ENCODE measurements around the gene SCAPER.

Gene SCAPER

GRCh38 chr15:76667943-76668715, 237.0 kb downstream of the SCAPER start:
- H3K4me3 ChIP-seq (ENCODE audit: low read depth, low read length): no peak overlapping the region
- H3K4me2 ChIP-seq (ENCODE audit: low read length): no peak overlapping the region
- no peak overlapping the region for H2AFZ ChIP-seq
- H3K27me3 ChIP-seq (ENCODE audit: control insufficient read depth, insufficient read depth, low read length): no peaks in the 10 kb centered on the region
- H3K4me1 ChIP-seq: no peaks in the 10 kb centered on the region
- no peak for TF ChIP-seq CTCF (IDR thresholded peaks at IDR 0.05)
- no peaks in the 10 kb centered on the region for H3K36me3 ChIP-seq (ENCODE audit: control insufficient read depth, insufficient read depth, low read length)
- H3K79me2 ChIP-seq: no peaks in the 10 kb centered on the region
- H3K9ac ChIP-seq: no peak overlapping the region
- no peaks in the 10 kb centered on the region for H3K9me3 ChIP-seq (ENCODE audit: control insufficient read depth, low read length)
- no peak overlapping the region for H3K27ac ChIP-seq

GRCh38 chr15:76664895-76665294, 240.2 kb downstream of the SCAPER start:
- H3K4me3 ChIP-seq (ENCODE audit: low read depth, low read length): no peak overlapping the region

GRCh38 chr15:76664411-76664810, 240.7 kb downstream of the SCAPER start:
- Histone ChIP-seq H3K36me3 (ENCODE audit: control insufficient read depth, insufficient read depth, low read length) (no peaks in the 10 kb centered on the region), H3K27ac (no peak overlapping the region), H3K9me3 (ENCODE audit: control insufficient read depth, low read length) (no peaks in the 10 kb centered on the region), H3K79me2 (no peaks in the 10 kb centered on the region), H2AFZ (no peak overlapping the region), H3K4me1 (no peaks in the 10 kb centered on the region), H3K4me3 (ENCODE audit: low read depth, low read length) (no peak overlapping the region), H3K9ac (no peak overlapping the region), H3K27me3 (ENCODE audit: control insufficient read depth, insufficient read depth, low read length) (no peaks in the 10 kb centered on the region), H3K4me2 (ENCODE audit: low read length) (no peak overlapping the region)
- TF ChIP-seq CTCF (IDR thresholded peaks at IDR 0.05): no peak

More at GRCh38 chr15:76664895-76665294, 240.2 kb downstream of the SCAPER start:
- Histone ChIP-seq H3K4me2 (ENCODE audit: low read length) (no peak overlapping the region), H3K36me3 (ENCODE audit: control insufficient read depth, insufficient read depth, low read length) (no peaks in the 10 kb centered on the region), H3K79me2 (no peaks in the 10 kb centered on the region), H3K27me3 (ENCODE audit: control insufficient read depth, insufficient read depth, low read length) (no peaks in the 10 kb centered on the region), H2AFZ (no peak overlapping the region), H3K4me1 (no peaks in the 10 kb centered on the region), H3K9ac (no peak overlapping the region), H3K27ac (no peak overlapping the region), H3K9me3 (ENCODE audit: control insufficient read depth, low read length) (no peaks in the 10 kb centered on the region)
- no peak for TF ChIP-seq CTCF (IDR thresholded peaks at IDR 0.05)

- Histone ChIP-seq H3K4me2 (ENCODE audit: low read length) (no peak overlapping the region), H3K27ac (no peak overlapping the region), H3K27me3 (ENCODE audit: control insufficient read depth, insufficient read depth, low read length) (no peaks in the 10 kb centered on the region), H3K36me3 (ENCODE audit: control insufficient read depth, insufficient read depth, low read length) (no peaks in the 10 kb centered on the region), H3K4me3 (ENCODE audit: low read depth, low read length) (no peak overlapping the region), H2AFZ (no peak overlapping the region), H3K9me3 (ENCODE audit: control insufficient read depth, low read length) (no peaks in the 10 kb centered on the region), H3K79me2 (no peaks in the 10 kb centered on the region), H3K9ac (no peak overlapping the region), H3K4me1 (no peaks in the 10 kb centered on the region)
- TF ChIP-seq CTCF (IDR thresholded peaks at IDR 0.05): no peak
Observed at GRCh38 chr15:76663529-76663928, 241.6 kb downstream of the SCAPER start.
